Thoracic aorta (tissue), 2 donors: ENCODE data around the gene NUPR1. TPM values are rescaled to one million over a fixed set of nuclear protein-coding genes. Genes with fewer than 3 reads are reported as not detected.
A peak's percentile ranks its signal among the peaks of the same experiment; 100 is the strongest.

Experiments
- ATAC-seq: fragments of 150-250 bp; one replicate; pipeline ENCODE4 v1.8.0; 2017; ENCODE audit warnings: low read depth; ENCODE audit not compliant: insufficient number of reproducible peaks, low FRiP score
- DNase-seq: peaks from one replicate; pipeline ENCODE4 v3.0.0-alpha.2; 2020; ENCODE audit warnings: low spot score
- H3K27ac ChIP-seq, 2 donors: fragments of 200-600 bp; sonication (generic); 1 replicate in 1 of 2; 2 replicates in 1 of 2; pipeline ENCODE4 v1.5.1; 2016; ENCODE audit warnings: mild to moderate bottlenecking in 2 of 2, moderate library complexity in 2 of 2
- H3K27me3 ChIP-seq: fragments of 200-600 bp; sonication (generic); replicated peaks from 2 replicates; pipeline ENCODE4 v1.6.0; 2016; ENCODE audit warnings: mild to moderate bottlenecking; ENCODE audit not compliant: insufficient read depth
- H3K36me3 ChIP-seq: fragments of 200-600 bp; sonication (generic); one replicate; pipeline ENCODE4 v1.5.1; 2016
- H3K4me1 ChIP-seq, 2 donors: fragments of 200-600 bp; sonication (generic); 1 replicate in 1 of 2; 2 replicates in 1 of 2; pipeline versions ENCODE4 v1.5.1 to v1.6.0; 2016; ENCODE audit warnings: low read depth in 2 of 2, mild to moderate bottlenecking in 1 of 2; ENCODE audit not compliant: control insufficient read depth in 1 of 2
- H3K4me3 ChIP-seq: fragments of 200-600 bp; sonication (generic); 2 replicates; pipeline ENCODE4 v1.5.1; 2016; ENCODE audit warnings: mild to moderate bottlenecking
- H3K9me3 ChIP-seq: fragments of 200-600 bp; sonication (generic); 2 replicates; pipeline ENCODE4 v1.5.1; 2016
- CTCF ChIP-seq: fragments of 200-600 bp; sonication (generic); IDR thresholded peaks from one replicate; pipeline ENCODE4 v1.5.1; 2019; ENCODE audit warnings: antibody characterized with exemption
- total RNA-seq, 2 donors: library from RNA; depleted of rRNA; stranded (reverse); fragments of >200 nt; gene quantifications; one replicate each; pipeline versions ENCODE4 v1.1.0 to v1.2.3, GENCODE V29; 2016

The NUPR1 gene
- total RNA-seq, 2 donors from 2014 or later = 17.7 to 53.5 TPM

- H3K27me3 ChIP-seq = no peaks in the 10 kb centered on the region
- H3K27ac ChIP-seq = peak overlapping the region in 1 of 2 donors; percentile 29
- no peak for TF ChIP-seq CTCF
- peak overlapping the region; percentile 90 for H3K4me3 ChIP-seq
- DNase-seq = no peak
- H3K4me1 ChIP-seq = peaks cover 4 to 11% of the 10 kb centered on the region in 2 donors
- H3K36me3 ChIP-seq = no peaks in the 10 kb centered on the region
- no peak for ATAC-seq
- H3K9me3 ChIP-seq = no peaks in the 10 kb centered on the region
These were observed 16.1 kb upstream of the NUPR1 start for GRCh38 chr16:28554634-28555423.

- Histone ChIP-seq H3K9me3 (no peaks in the 10 kb centered on the region), H3K4me3 (peak within 1 kb of the TSS; percentile 90), H3K36me3 (no peaks in the 10 kb centered on the region), H3K4me1 (peaks cover 4 to 11% of the 10 kb centered on the region in 2 donors), H3K27me3 (no peaks in the 10 kb centered on the region), H3K27ac (peak within 1 kb of the TSS; percentile 94 to 96)
- peak; percentile 73 for DNase-seq
- TF ChIP-seq CTCF = peak; percentile 14
- peak; percentile 80 for ATAC-seq
These were observed 15.2 kb upstream of the NUPR1 start, which contains the start of gene SGF29 for GRCh38 chr16:28553776-28554633. SGF29 (plus strand) TSS chr16:28553920; CDS start chr16:28581070, 27,150 bp downstream.

GRCh38 chr16:28549301-28549899 is 10.6 kb upstream of the NUPR1 start:
- Histone ChIP-seq H3K4me1 (peaks cover under 1 to 4% of the 10 kb centered on the region in 2 donors), H3K36me3 (no peaks in the 10 kb centered on the region), H3K27me3 (no peaks in the 10 kb centered on the region), H3K9me3 (no peaks in the 10 kb centered on the region), H3K27ac (no peak overlapping the region), H3K4me3 (no peak overlapping the region)
- TF ChIP-seq CTCF = peak; percentile 38
- ATAC-seq = no peak
- no peak for DNase-seq

- Histone ChIP-seq H3K27me3 (no peaks in the 10 kb centered on the region), H3K27ac (no peak overlapping the region), H3K4me3 (no peak overlapping the region), H3K36me3 (no peaks in the 10 kb centered on the region), H3K4me1 (peaks cover 0 to 3% of the 10 kb centered on the region in 2 donors), H3K9me3 (no peaks in the 10 kb centered on the region)
- DNase-seq (no peak), ATAC-seq (no peak)
- no peak for TF ChIP-seq CTCF
These were observed 9.6 kb upstream of the NUPR1 start for GRCh38 chr16:28548306-28548802.
